GM23338 (cell line): Measurements from ENCODE around the gene B4GALNT1.

Source experiments
- CTCF ChIP-seq, 2 experiments: fragments of 200-600 bp in 1 of 2; sonication (generic) in 1 of 2; conservative IDR thresholded peaks; 2 replicates each; pipeline versions ENCODE4 v1.5.1 to v1.6.1; 2016 to 2017; ENCODE audit warnings: antibody characterized with exemption in 2 of 2, low read depth in 2 of 2, mild to moderate bottlenecking in 2 of 2, moderate library complexity in 1 of 2
- EZH2 ChIP-seq: fragments of 200-600 bp; sonication (generic); IDR thresholded peaks from one replicate; pipeline ENCODE4 v1.8.0; 2017; ENCODE audit warnings: antibody characterized with exemption, mild to moderate bottlenecking, low read depth; ENCODE audit not compliant: unreplicated experiment
- EZH2phosphoT487 ChIP-seq: fragments of 200-600 bp; sonication (generic); IDR thresholded peaks from one replicate; pipeline ENCODE4 v1.8.1; 2018; ENCODE audit warnings: antibody characterized with exemption; ENCODE audit not compliant: unreplicated experiment
- POLR2AphosphoS5 ChIP-seq: IDR thresholded peaks from 2 replicates; pipeline ENCODE4 v1.6.1; 2016; ENCODE audit warnings: antibody characterized with exemption, low read depth
- REST ChIP-seq: IDR thresholded peaks from one replicate; pipeline ENCODE4 v1.6.1; 2018; ENCODE audit warnings: antibody characterized with exemption; ENCODE audit not compliant: unreplicated experiment
- ZNF331 ChIP-seq: fragments of 250-450 bp; sonication (Bioruptor Pico); IDR thresholded peaks from 2 replicates; pipeline ENCODE4 v1.5.0; 2020; ENCODE audit warnings: low read depth, mild to moderate bottlenecking, moderate library complexity

- TF ChIP-seq CTCF (conservative IDR thresholded peaks at IDR 0.05; ENCODE audit: low read depth in 2 of 2) (no peak), REST (no peak), EZH2phosphoT487 (no peak), EZH2 (no peak), ZNF331 (CRISPR knock-in tag) (no peak), POLR2AphosphoS5 (no peak)
These were observed 9.1 kb downstream of the B4GALNT1 start for GRCh38 chr12:57623811-57624390.
